HepG2 (cell line): ENCODE results near the gene PCYT2. TPM values are rescaled to one million over a fixed set of nuclear protein-coding genes. Genes with fewer than 3 reads are reported as not detected.
A peak's percentile ranks its signal among the peaks of the same experiment; 100 is the strongest.

Experiments used
- ATAC-seq: fragments of 200-7000 bp; cut with Tn5 transposase; 3 replicates; pipeline ENCODE4 v1.9.1; 2020; ENCODE audit warnings: mild to moderate bottlenecking, moderate library complexity
- BruUV-seq: library from RNA; stranded (reverse); fragments of 400-500 nt; replicated peaks from 2 replicates; lab custom pipeline; 2021; lab: Mats Ljungman, UMichigan
- CTCF ChIA-PET: fragments of 300-600 bp; formaldehyde crosslinking; extraction: SDS; loops from one replicate; lab custom pipeline; 2021; ENCODE audit warnings: low total read pairs, inconsistent platforms, low intra/inter-chr PET ratio; lab: Yijun Ruan, JAX
- POLR2A ChIA-PET: fragments of 350-600 bp; sonication (Branson Sonifier 250); formaldehyde crosslinking; loops from one replicate; lab custom pipeline; 2020; ENCODE audit warnings: antibody characterized with exemption, inconsistent platforms; lab: Yijun Ruan, JAX
- DNase-seq: peaks from one replicate; pipeline ENCODE4 v3.0.0-alpha.2; 2015; ENCODE audit warnings: low spot score
- FAIRE-seq: peaks from 3 replicates; lab custom pipeline; 2011; peaks lifted over from hg19 to GRCh38; lab: Jason Lieb, UNC
- H2AFZ ChIP-seq: one replicate; pipeline ENCODE4 v1.6.1; 2011; ENCODE audit warnings: low read length, inconsistent platforms
- H3K27ac ChIP-seq: fragments of 300-600 bp; 3 replicates; pipeline ENCODE4 v1.8.0; 2011; ENCODE audit warnings: mixed run types, mild to moderate bottlenecking, mixed read lengths, low read length, inconsistent platforms; ENCODE audit not compliant: insufficient read depth; ENCODE audit errors: extremely low read length
- H3K27me3 ChIP-seq, 2 experiments: fragments of 200-600 bp in 1 of 2; 2 replicates in 1 of 2; 3 replicates in 1 of 2; pipeline versions ENCODE4 v1.6.0 to v1.8.0; 2011; ENCODE audit warnings: low read length in 2 of 2, mild to moderate bottlenecking in 2 of 2, moderate library complexity in 2 of 2, inconsistent platforms in 1 of 2; ENCODE audit not compliant: insufficient read depth in 2 of 2, control insufficient read depth in 1 of 2
- H3K36me3 ChIP-seq, 2 experiments: fragments of 200-600 bp in 1 of 2; replicated peaks in 1 of 2; 2 replicates in 1 of 2; 3 replicates in 1 of 2; pipeline versions ENCODE4 v1.5.1 to v1.8.0; 2011; ENCODE audit warnings: low read length in 2 of 2, inconsistent platforms in 1 of 2; ENCODE audit not compliant: insufficient read depth in 2 of 2, control insufficient read depth in 1 of 2
- H3K4me1 ChIP-seq: 2 replicates; pipeline ENCODE4 v1.5.1; 2012; ENCODE audit warnings: low read length, inconsistent platforms; ENCODE audit not compliant: insufficient read depth
- H3K4me2 ChIP-seq: 2 replicates; pipeline ENCODE4 v1.6.0; 2011; ENCODE audit warnings: low read depth, low read length, inconsistent platforms
- H3K4me3 ChIP-seq, 3 experiments: fragments of 200-600 bp in 1 of 3; sonication (generic), shearing (Covaris generic) in 1 of 3; replicated peaks in 1 of 3; 2 replicates each; pipeline ENCODE4 v1.5.1; 2011 to 2016; ENCODE audit warnings: low read length in 3 of 3, inconsistent platforms in 2 of 3, low read depth in 2 of 3, mild to moderate bottlenecking in 2 of 3, control low read depth in 1 of 3, mixed read lengths in 1 of 3; ENCODE audit not compliant: insufficient read depth in 1 of 3
- H3K79me2 ChIP-seq: one replicate; pipeline ENCODE4 v1.6.1; 2011; ENCODE audit warnings: low read length, inconsistent platforms; ENCODE audit not compliant: insufficient read depth
- H3K9ac ChIP-seq: 2 replicates; pipeline ENCODE4 v1.6.0; 2011; ENCODE audit warnings: mild to moderate bottlenecking, low read depth, low read length, inconsistent platforms; ENCODE audit not compliant: insufficient read depth
- H3K9me3 ChIP-seq: 2 replicates; pipeline ENCODE4 v1.5.1; 2012; ENCODE audit warnings: mild to moderate bottlenecking, low read length
- H4K20me1 ChIP-seq: 2 replicates; pipeline ENCODE4 v1.6.0; 2011; ENCODE audit warnings: inconsistent platforms, mild to moderate bottlenecking, low read length, moderate library complexity; ENCODE audit not compliant: insufficient read depth
- AGO2 ChIP-seq: fragments of 200-400 bp; formaldehyde crosslinking; optimal IDR thresholded peaks from 2 replicates; pipeline ENCODE3; 2017; ENCODE audit warnings: mild to moderate bottlenecking, low read depth, low read length, moderate library complexity
- CCDC6 ChIP-seq: sonication (generic); formaldehyde crosslinking; IDR thresholded peaks from 2 replicates; pipeline ENCODE4 v1.8.1; 2022; ENCODE audit warnings: mild to moderate bottlenecking, missing genetic modification reagents, moderate library complexity
- RBFOX2 ChIP-seq: fragments of 200-400 bp; formaldehyde crosslinking; IDR thresholded peaks from 2 replicates; pipeline ENCODE4 v1.6.1; 2017; ENCODE audit warnings: low read depth, mild to moderate bottlenecking, low read length
- SP4 ChIP-seq: sonication (generic); formaldehyde crosslinking; IDR thresholded peaks from 2 replicates; pipeline ENCODE4 v1.8.1; 2023; ENCODE audit warnings: mild to moderate bottlenecking, missing genetic modification reagents
- ZBTB38 ChIP-seq: sonication (generic); formaldehyde crosslinking; IDR thresholded peaks from 2 replicates; pipeline ENCODE4 v1.5.1; 2020; ENCODE audit warnings: mild to moderate bottlenecking, missing genetic modification reagents
- ZNF547 ChIP-seq: sonication (generic); formaldehyde crosslinking; IDR thresholded peaks from 2 replicates; pipeline ENCODE4 v1.5.1; 2020; ENCODE audit warnings: mild to moderate bottlenecking, missing genetic modification reagents
- ZNF639 ChIP-seq: conservative IDR thresholded peaks from 2 replicates; pipeline ENCODE4 v1.6.1; 2018; ENCODE audit warnings: missing genetic modification reagents
- ZNF678 ChIP-seq: sonication (generic); formaldehyde crosslinking; IDR thresholded peaks from 2 replicates; pipeline ENCODE4 v1.4.0; 2020; ENCODE audit warnings: mild to moderate bottlenecking, missing genetic modification reagents
- WGBS: methylation state at CpG from one replicate; pipeline ENCODE4 v1.1.6; 2017; ENCODE audit warnings: low lambda C conversion rate; 5-methylcytosine and 5-hydroxymethylcytosine counted together
- in situ Hi-C: cut with HindIII; loops from 2 replicates; pipeline ENCODE4 v1.10.0; 2017; ENCODE audit warnings: low pct_unique_long_range_greater_than_20kb; ENCODE audit not compliant: extremely low pct_ligation_motif_present
- intact Hi-C: fragments of 100-400 bp; cut with micrococcal nuclease; formaldehyde crosslinking; loops from one replicate; pipeline ENCODE4 v1.10.0; 2022; ENCODE audit not compliant: unreplicated experiment
- polyA plus RNA-seq, 8 experiments: library from polyadenylated mRNA; depleted of rRNA in 3 of 8; stranded (reverse) in 7 of 8; unstranded in 1 of 8; fragments of >200 nt; fragmentation: Illumina TruSeq in 4 of 8; extraction: Trizol in 4 of 8; gene quantifications; 2 replicates each; pipeline versions ENCODE4 v1.2.1 to v1.2.3, GENCODE V29; 2011 to 2016; ENCODE audit warnings: low read depth in 4 of 8, missing spikeins in 1 of 8, mixed read lengths in 1 of 8; ENCODE audit not compliant: insufficient read depth in 1 of 8
- total RNA-seq, 5 experiments: library from RNA; depleted of rRNA; stranded (reverse); fragments of >200 nt; fragmentation: Illumina TruSeq; extraction: Trizol; gene quantifications; 2 replicates each; pipeline ENCODE4 v1.2.3, GENCODE V29; 2016; ENCODE audit warnings: low read depth in 1 of 5

The PCYT2 gene
- total and polyA plus RNA-seq, 2 of the 13 experiments (the other 11 are each of a cell fraction or from before 2014, with no cell fraction given), result 147 to 297 TPM

DNA sequence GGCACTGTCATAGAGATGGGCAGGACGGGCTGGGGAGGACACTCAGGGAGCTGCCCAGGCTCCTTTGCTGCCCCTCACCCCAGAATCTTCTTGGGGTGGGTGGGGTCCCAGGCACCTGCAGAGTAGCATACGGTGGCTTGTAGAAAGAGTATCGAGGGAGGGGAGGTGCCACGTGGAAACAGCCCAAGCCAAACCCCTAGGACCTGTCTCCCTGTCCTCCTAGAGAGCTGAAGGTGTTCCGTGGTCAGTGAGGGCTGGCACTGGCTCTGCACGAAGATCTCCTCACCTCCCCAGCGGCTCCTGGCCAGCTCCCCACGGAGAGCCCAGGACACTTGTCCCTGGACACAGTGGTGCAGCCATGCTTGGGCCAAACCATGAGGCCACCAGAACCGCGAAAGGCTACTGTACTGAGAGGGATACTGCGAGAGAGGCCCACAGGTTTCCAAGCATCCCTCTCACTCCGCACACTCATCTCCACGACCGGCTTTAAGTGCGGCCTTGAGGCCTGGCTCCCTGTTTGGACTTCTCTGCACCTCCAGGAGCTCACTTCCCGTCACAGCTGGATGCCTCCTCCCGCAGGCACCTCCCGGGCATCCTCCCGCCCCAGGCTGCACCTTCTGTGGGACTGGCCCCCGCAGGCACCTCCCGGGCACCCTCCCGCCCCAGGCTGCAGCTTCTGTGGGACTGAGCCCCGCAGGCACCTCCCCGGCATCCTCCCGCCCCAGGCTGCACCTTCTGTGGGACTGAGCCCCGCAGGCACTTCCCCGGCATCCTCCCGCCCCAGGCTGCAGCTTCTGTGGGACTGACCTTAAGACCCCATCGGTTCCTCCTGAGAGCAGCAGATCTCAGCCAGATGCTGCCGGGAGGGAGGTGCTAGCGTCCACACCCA lies 18.3 kb upstream of the PCYT2 start:
- Histone ChIP-seq H4K20me1 (peaks cover 21% of the 10 kb centered on the region), H3K36me3 (peaks cover 4 to 14% of the 10 kb centered on the region in 2 experiments; a peak in 4 of 5 replicates), H3K9me3 (no peaks in the 10 kb centered on the region), H2AFZ (no peak overlapping the region), H3K4me3 (peak overlapping the region in 2 of 3 experiments; percentile 89 to 91; a peak in 3 of 6 replicates), H3K27me3 (no peaks in the 10 kb centered on the region), H3K4me2 (peak overlapping the region; percentile 94), H3K27ac (no peak overlapping the region), H3K4me1 (peaks cover 52% of the 10 kb centered on the region), H3K79me2 (peaks cover 30% of the 10 kb centered on the region), H3K9ac (peak overlapping the region; percentile 79)
- 93% methylated on average over 30 of the region's 31 CpGs for WGBS
- DNase-seq (no peak), FAIRE-seq (no peak), ATAC-seq (no peak)
- CTCF ChIA-PET, result no interaction called here
- intact Hi-C loops, result no loop called here
- BruUV-seq, result TSS peak; percentile 33
- TF ChIP-seq AGO2, result peak; percentile 40
- 0 out of 2 replicates have a peak, but pooled peaks have one; percentile 4 for TF ChIP-seq ZNF678 (CRISPR knock-in tag)
- TF ChIP-seq CCDC6 (CRISPR knock-in tag), result 0 out of 2 replicates have a peak, but pooled peaks have one; percentile 11
- no peak for TF ChIP-seq ZNF639 (CRISPR knock-in tag)
- 0 out of 2 replicates have a peak, but pooled peaks have one; percentile 45 for TF ChIP-seq ZBTB38 (CRISPR knock-in tag)
- 0 out of 2 replicates have a peak, but pooled peaks have one; percentile 42 for TF ChIP-seq SP4 (CRISPR knock-in tag)
- TF ChIP-seq RBFOX2, result peak; percentile 24; the same call in 1 of the 2 replicates
- no peak for TF ChIP-seq ZNF547
- POLR2A ChIA-PET, result interaction anchor here (1.1 to 6.1 kb wide), 11 partner anchors 8 to 108 kb away, joined by 3 to 71 read pairs (median 30); partner anchors contain the start of genes CENPX, DCXR, LRRC45 and P4HB
- in situ Hi-C loops, result no loop called here
